HG02884 (cell line): ENCODE data around the gene NXF1.
A peak's percentile ranks its signal among the peaks of the same experiment; 100 is the strongest.
"Not testable (repeated sequence)": the region's sequence is repeated elsewhere in the genome, so short reads cannot be mapped to it uniquely, and the experiment has no call there.

Experiments
- ATAC-seq: cut with Tn5 transposase; IDR thresholded peaks from one replicate; pipeline ENCODE4 v1.9.1; 2021; ENCODE audit warnings: mild to moderate bottlenecking, moderate library complexity; ENCODE audit not compliant: unreplicated experiment

NXF1 gene

DNA sequence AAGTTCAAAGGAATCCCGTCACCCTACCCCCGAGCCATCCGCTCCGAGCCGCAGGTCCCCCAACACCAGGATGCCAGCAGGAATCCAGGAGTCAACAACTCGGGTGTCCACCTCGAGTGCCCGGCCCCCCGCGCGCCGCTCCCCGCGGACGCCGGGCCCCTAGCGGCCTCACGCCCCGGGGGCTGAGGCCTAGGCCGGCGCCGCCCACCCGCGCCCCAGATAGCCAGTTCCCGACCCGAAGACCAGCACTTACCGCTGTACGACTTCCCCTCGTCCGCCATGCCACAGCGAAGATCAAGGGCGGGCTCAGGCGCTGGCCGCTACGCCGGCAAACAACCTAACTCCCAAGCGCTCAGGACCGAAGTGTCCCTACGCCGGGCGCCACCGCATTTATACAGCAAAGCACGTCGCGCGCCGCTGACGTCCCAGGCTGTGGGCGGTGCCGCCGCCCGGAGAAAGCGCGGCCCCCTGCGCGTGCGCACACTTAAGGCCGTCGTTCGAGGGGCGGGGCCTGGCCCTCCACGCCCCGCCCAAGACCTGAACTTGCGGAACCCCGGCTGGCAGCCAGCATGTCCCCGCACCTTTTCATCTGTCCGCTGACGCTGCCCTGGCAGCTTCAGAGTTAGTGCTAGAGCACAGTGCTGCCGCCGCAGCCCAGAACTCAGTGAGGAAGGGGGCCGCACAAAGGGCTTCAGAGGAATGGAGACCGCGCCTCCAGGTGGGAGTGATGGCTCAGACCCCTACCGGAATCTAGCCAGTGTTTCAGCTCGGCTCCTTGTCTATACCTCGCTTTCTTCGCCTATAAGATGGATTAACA is at the start of gene NXF1:
Gene NXF1 (minus strand): TSS at position 365 of the 817 bp plus-strand sequence. CDS start 84 bp downstream, at position 281.
- ATAC-seq, result peak; percentile 67

- ATAC-seq, result no peak
Measured at GRCh38 chr11:62854013-62854824, 49.0 kb upstream of the NXF1 start.

GRCh38 chr11:62853279-62853965 is 48.2 kb upstream of the NXF1 start:
- ATAC-seq, result no peak

- no peak for ATAC-seq
Measured at GRCh38 chr11:62852523-62853188, 47.4 kb upstream of the NXF1 start.

DNA sequence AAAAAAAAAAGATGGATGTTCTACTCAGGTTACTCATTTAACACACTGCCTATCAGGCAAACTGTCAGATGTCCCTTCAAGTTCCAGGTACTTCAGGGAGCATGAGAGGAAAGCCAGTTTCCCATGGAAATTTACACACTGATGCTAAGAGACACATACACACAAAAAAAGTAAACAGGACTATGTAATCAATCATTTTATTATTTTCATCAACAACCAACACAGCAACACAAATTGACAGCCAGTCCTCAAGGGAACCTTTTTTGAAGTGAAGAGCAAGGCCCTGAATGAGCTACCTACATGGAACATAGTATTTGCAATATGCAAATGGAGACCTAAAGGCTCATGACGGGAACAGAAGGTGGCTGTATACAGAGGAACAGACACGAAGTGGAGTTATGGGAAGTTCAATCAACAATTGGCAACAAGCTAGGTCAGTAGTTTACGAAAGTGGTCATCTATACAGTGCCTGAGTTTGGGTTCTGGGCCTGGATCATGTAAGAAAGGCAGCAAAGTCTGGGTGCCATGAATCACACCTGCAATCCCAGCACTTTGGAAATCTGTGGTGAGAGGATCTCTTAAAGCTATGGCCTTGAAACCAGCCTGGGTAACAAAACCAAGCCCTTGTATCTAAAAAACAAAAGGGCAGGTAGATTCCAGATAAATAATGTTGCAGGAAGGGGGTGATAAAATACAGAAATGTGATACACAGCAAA is 46.7 kb upstream of the NXF1 start:
- no peak for ATAC-seq

- no peak for ATAC-seq
Measured at GRCh38 chr11:62850911-62851806, 45.9 kb upstream of the NXF1 start.

- ATAC-seq, result no peak
Measured at GRCh38 chr11:62847767-62848314, 42.6 kb upstream of the NXF1 start.

DNA sequence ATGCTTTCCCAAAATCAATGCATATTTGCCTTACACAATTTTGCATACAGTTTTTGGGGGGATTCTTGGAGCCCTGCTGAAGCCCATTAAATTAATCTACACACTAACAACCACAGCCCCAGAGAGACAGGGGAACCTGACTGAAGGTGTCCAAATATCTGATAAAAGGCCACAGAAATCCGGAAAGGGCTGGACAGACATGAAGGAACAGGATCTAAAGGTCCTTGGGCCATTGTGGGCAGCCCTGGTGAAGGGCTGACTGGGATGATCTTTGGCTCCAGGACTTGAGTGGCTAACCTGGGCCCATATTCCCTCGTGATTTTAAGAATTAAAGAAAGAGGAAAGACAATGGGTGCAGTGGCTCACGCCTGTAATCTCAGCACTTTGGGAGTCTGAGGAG is 40.9 kb upstream of the NXF1 start:
- ATAC-seq, result no peak

DNA sequence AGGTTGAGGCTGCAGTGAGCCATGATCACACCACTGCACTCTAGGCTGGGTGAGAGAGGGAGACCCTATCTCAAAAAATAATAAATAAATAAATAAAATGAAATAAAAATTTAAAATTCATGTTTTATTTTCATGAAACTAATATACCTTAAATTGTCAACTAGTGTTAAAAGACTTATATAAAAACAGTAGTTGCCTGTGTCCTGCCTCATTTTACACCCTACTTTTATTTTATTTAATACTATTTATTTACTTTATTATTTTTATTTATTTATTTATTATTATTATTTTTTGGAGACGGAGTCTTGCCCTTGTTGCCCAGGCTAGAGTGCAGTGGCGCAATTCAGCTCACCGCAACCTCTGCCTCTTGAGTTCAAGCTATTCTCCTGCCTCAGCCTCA is 38.9 kb upstream of the NXF1 start:
- ATAC-seq, result no peak

- no peak for ATAC-seq
Measured at GRCh38 chr11:62843466-62843865, 38.2 kb upstream of the NXF1 start.

DNA sequence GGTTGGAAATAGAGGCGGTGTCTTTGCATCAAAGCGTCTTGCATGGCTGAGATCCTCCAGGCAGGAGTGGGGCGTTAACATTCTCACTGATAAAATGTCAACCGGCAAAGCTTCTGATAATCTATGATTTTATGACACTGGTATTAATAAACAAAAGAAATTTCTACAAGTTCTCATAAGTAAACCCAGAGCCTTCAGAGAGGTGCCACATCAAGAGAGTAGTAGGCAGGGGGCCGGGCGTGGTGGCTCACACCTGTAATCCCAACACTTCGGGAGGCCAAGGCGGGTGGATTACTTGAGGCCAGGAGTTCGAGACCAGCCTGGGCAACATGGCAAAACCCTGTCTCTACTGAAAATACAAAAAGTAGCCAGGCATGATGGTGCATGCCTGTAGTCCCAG is 37.7 kb upstream of the NXF1 start:
- ATAC-seq, result not testable (repeated sequence)

GRCh38 chr11:62842171-62842741 is 37.0 kb upstream of the NXF1 start:
- ATAC-seq, result no peak

GRCh38 chr11:62841361-62842170 is 36.3 kb upstream of the NXF1 start:
- ATAC-seq, result peak; percentile 46

DNA sequence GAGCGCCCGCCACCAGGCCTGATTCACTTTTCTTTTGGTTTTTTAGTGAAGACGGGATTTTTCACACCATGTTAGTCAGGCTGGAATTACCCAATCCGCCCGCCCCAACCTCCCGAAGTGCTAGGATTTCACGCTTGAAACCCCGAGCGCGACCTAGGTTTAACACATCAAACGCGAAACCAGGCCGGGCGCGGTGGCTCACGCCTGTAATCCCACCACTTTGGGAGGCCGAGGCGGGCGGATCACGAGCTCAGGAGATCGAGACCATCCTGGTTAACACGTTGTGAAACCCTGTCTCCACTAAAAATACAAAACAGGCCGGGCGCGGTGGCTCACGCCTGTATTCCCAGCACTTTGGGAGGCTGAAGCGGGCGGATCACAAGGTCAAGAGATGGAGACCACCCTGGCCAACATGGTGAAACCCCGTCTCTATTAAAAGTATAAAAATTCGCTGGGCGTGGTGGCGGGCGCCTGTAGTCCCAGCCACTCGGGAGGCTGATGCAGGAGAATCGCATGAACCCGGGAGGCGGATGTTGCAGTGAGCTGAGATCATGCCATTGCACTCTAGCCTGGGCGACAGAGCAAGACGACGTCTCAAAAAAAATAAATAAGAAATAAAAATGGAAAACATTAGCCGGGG is 35.6 kb upstream of the NXF1 start:
- not testable (repeated sequence) for ATAC-seq

GRCh38 chr11:62839050-62839945 is 34.1 kb upstream of the NXF1 start, which contains the start of gene WDR74:
TSS of gene WDR74 (minus strand) at chr11:62839590. CDS start at chr11:62839570, 20 bp downstream.
- ATAC-seq, result no peak

DNA sequence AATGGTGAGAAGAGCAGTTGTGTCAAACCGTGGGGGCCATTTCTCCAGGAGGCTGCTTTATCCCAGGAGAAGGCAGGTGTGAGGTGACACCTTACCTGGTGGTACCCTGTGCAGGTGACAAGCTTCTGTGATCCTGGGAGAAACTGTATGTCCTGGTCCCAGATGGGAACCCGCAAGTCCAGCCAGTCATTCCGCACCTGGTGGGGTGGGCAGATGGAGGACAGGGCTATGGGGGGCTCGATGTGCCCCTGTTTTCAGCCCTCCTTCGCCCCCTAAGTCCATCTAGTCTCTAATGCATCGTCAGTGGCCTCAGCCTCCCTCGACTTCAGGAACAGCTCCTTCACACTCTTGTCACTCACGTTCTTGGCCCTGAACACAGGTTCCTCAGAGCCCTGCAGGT is 30.1 kb upstream of the NXF1 start:
- ATAC-seq, result no peak
